ENCODE data around the gene ZNF2. TPM values are rescaled to one million over a fixed set of nuclear protein-coding genes. Genes with fewer than 3 reads are reported as not detected.

Gene ZNF2
- total and polyA plus RNA-seq, 2 of the 13 experiments (the other 11 are each of a cell fraction or from before 2014, with no cell fraction given), result 4.3 to 6.1 TPM

DNA sequence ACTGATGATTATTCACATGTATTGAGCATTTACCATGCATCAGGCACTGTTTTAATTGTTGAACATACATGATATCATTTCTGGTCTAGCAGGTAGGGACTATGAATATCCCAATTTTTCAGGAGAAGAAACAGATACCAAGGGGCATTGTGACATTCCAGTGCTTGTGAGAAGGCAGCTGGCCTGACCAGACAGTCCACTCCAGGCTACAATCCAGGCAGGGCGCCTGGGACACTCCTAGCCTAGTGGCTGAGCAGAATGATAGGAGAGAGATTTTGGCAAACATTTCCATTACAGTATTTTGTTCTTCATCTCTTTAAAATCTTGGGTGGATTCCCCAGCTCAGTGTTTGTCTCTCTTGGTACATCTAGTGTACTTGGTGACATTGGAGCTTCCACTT, 66.6 kb downstream of the ZNF2 start:
- no TSS peak for BruUV-seq (replicated peaks)
- intact Hi-C loops (cut with micrococcal nuclease; ENCODE audit: unreplicated experiment), result no loop called here
- FAIRE-seq, result no peak

More for the DNA sequence above, 66.6 kb downstream of the ZNF2 start:
- TF ChIP-seq, protein P1, sequence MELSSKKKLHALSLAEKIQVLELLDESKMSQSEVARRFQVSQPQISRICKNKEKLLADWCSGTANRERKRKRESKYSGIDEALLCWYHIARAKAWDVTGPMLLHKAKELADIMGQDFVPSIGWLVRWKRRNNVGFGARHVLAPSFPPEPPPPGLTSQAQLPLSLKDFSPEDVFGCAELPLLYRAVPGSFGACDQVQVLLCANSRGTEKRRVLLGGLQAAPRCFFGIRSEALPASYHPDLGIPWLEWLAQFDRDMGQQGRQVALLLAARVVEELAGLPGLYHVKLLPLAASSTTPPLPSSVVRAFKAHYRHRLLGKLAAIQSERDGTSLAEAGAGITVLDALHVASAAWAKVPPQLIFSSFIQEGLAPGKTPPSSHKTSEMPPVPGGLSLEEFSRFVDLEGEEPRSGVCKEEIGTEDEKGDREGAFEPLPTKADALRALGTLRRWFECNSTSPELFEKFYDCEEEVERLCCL (CRISPR knock-in tag; IDR thresholded peaks at IDR 0.05; ENCODE audit: borderline replicate concordance), result no peak
- no peak for TF ChIP-seq HNRNPL (IDR thresholded peaks at IDR 0.05; ENCODE audit: low read depth, low read length)
- TF ChIP-seq ZNF766 (CRISPR knock-in tag; IDR thresholded peaks at IDR 0.05; ENCODE audit: borderline replicate concordance), result no peak
- no peak for TF ChIP-seq KMT2A (CRISPR knock-in tag; IDR thresholded peaks at IDR 0.05)
- TF ChIP-seq, protein P2, sequence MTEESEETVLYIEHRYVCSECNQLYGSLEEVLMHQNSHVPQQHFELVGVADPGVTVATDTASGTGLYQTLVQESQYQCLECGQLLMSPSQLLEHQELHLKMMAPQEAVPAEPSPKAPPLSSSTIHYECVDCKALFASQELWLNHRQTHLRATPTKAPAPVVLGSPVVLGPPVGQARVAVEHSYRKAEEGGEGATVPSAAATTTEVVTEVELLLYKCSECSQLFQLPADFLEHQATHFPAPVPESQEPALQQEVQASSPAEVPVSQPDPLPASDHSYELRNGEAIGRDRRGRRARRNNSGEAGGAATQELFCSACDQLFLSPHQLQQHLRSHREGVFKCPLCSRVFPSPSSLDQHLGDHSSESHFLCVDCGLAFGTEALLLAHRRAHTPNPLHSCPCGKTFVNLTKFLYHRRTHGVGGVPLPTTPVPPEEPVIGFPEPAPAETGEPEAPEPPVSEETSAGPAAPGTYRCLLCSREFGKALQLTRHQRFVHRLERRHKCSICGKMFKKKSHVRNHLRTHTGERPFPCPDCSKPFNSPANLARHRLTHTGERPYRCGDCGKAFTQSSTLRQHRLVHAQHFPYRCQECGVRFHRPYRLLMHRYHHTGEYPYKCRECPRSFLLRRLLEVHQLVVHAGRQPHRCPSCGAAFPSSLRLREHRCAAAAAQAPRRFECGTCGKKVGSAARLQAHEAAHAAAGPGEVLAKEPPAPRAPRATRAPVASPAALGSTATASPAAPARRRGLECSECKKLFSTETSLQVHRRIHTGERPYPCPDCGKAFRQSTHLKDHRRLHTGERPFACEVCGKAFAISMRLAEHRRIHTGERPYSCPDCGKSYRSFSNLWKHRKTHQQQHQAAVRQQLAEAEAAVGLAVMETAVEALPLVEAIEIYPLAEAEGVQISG (CRISPR knock-in tag; IDR thresholded peaks at IDR 0.05), result no peak
- TF ChIP-seq NCOA2 (CRISPR knock-in tag; IDR thresholded peaks at IDR 0.05), result no peak
- TF ChIP-seq MXD4 (CRISPR knock-in tag; IDR thresholded peaks at IDR 0.05), result no peak
- TF ChIP-seq ZNF883 (CRISPR knock-in tag; IDR thresholded peaks at IDR 0.05; ENCODE audit: not compliant biosample characterization), result no peak
- TF ChIP-seq FOXM1 (CRISPR knock-in tag; IDR thresholded peaks at IDR 0.05), result no peak
- H3K36me3 ChIP-seq (replicated peaks in 1 of 2; ENCODE audit: control insufficient read depth in 1 of 2, insufficient read depth in 2 of 2, low read length in 2 of 2), result no peaks in the 10 kb centered on the region
- no peak overlapping the region for H2AFZ ChIP-seq (ENCODE audit: low read length)
- ATAC-seq (peak; percentile 47), DNase-seq (ENCODE audit: low spot score) (no peak)
- ChIA-PET POLR2A (no interaction called here), CTCF (ENCODE audit: low intra/inter-chr PET ratio, low total read pairs) (interaction anchor here (1.5 to 2.6 kb wide), 2 partner anchors 83 to 496 kb away, joined by 5 to 50 read pairs; no protein-coding TSS in a partner anchor)
- H3K27me3 ChIP-seq (ENCODE audit: control insufficient read depth in 1 of 2, insufficient read depth in 2 of 2, low read length in 2 of 2), result no peaks in the 10 kb centered on the region; a peak in 1 of 5 replicates
- peaks cover 4% of the 10 kb centered on the region; the same call in 1 of the 2 replicates for H3K4me1 ChIP-seq (ENCODE audit: insufficient read depth, low read length)
- in situ Hi-C loops (cut with HindIII; ENCODE audit: extremely low pct_ligation_motif_present, low pct_unique_long_range_greater_than_20kb), result loop anchor here (5.0 kb wide), 1 partner anchor 85 kb away; no protein-coding TSS in a partner anchor
- WGBS (ENCODE audit: low lambda C conversion rate), result 54% methylated on average over 1 of the region's 1 CpG
- H3K27ac ChIP-seq (ENCODE audit: extremely low read length, insufficient read depth, low read length), result no peak overlapping the region
- no peak overlapping the region for H3K9ac ChIP-seq (ENCODE audit: insufficient read depth, low read depth, low read length)
- no peaks in the 10 kb centered on the region for H4K20me1 ChIP-seq (ENCODE audit: insufficient read depth, low read length)
- no peaks in the 10 kb centered on the region for H3K9me3 ChIP-seq (ENCODE audit: low read length)
- H3K4me2 ChIP-seq (ENCODE audit: low read depth, low read length), result no peak overlapping the region
- no peaks in the 10 kb centered on the region for H3K79me2 ChIP-seq (ENCODE audit: insufficient read depth, low read length)
- no peak overlapping the region for H3K4me3 ChIP-seq (replicated peaks in 1 of 3; ENCODE audit: insufficient read depth in 1 of 3, low read depth in 2 of 3, low read length in 3 of 3)

Other genes with a start within 250 kb of the ZNF2 start
- not detected in 2 replicates for gene MAL, start 140.1 kb upstream of the ZNF2 start, total RNA-seq (2016; rRNA removed; fragmentation: Illumina TruSeq; extraction: Trizol)
- gene MAL, start 140.1 kb upstream of the ZNF2 start, polyA plus RNA-seq (2011; rRNA removed), result not detected in 2 replicates
- gene MRPS5, start 44.0 kb upstream of the ZNF2 start, total RNA-seq (2016; rRNA removed; fragmentation: Illumina TruSeq; extraction: Trizol), result 98.8 and 102 TPM in 2 replicates
- gene MRPS5, start 44.0 kb upstream of the ZNF2 start, polyA plus RNA-seq (2011; rRNA removed), result 125 and 134 TPM in 2 replicates
- 12.4 and 15.2 TPM in 2 replicates for gene ZNF514, start 6.0 kb upstream of the ZNF2 start, total RNA-seq (2016; rRNA removed; fragmentation: Illumina TruSeq; extraction: Trizol)
- gene ZNF514, start 6.0 kb upstream of the ZNF2 start, polyA plus RNA-seq (2011; rRNA removed), result 18.7 and 20.1 TPM in 2 replicates
- gene ZNF892, start 41.7 kb downstream of the ZNF2 start, total RNA-seq (2016; rRNA removed; fragmentation: Illumina TruSeq; extraction: Trizol), result 0.21 TPM in 1 of 2 replicates, not detected in the other
- gene ZNF892, start 41.7 kb downstream of the ZNF2 start, polyA plus RNA-seq (2011; rRNA removed), result not detected in 2 replicates
- not detected in 2 replicates for gene PROM2, start 108.6 kb downstream of the ZNF2 start, total RNA-seq (2016; rRNA removed; fragmentation: Illumina TruSeq; extraction: Trizol)
- gene PROM2, start 108.6 kb downstream of the ZNF2 start, polyA plus RNA-seq (2011; rRNA removed), result not detected in 2 replicates
- not detected in 2 replicates for gene KCNIP3, start 131.5 kb downstream of the ZNF2 start, total RNA-seq (2016; rRNA removed; fragmentation: Illumina TruSeq; extraction: Trizol)
- gene KCNIP3, start 131.5 kb downstream of the ZNF2 start, polyA plus RNA-seq (2011; rRNA removed), result not detected in 2 replicates
- 44.2 and 48.4 TPM in 2 replicates for gene FAHD2A, start 236.9 kb downstream of the ZNF2 start, total RNA-seq (2016; rRNA removed; fragmentation: Illumina TruSeq; extraction: Trizol)
- gene FAHD2A, start 236.9 kb downstream of the ZNF2 start, polyA plus RNA-seq (2011; rRNA removed), result 34.0 and 41.8 TPM in 2 replicates

All from HepG2 (cell line).